ENCODE measurements around the gene TMEM72.

TMEM72 gene

GRCh38 chr10:44922796-44923545 is 11.8 kb downstream of the TMEM72 start:
- DNase-seq, result no peak
- Histone ChIP-seq H3K36me3 (ENCODE audit: control insufficient read depth in 4 of 4, insufficient read depth in 4 of 4, low read length in 3 of 4) (no peaks in the 10 kb centered on the region), H3K27me3 (replicated peaks in 2 of 5; ENCODE audit: control insufficient read depth in 4 of 5, insufficient read depth in 5 of 5, low read length in 4 of 5) (no peaks in the 10 kb centered on the region), H3K27ac (ENCODE audit: insufficient read depth in 1 of 2, low read depth in 1 of 2, low read length in 2 of 2, poor library complexity in 1 of 2, severe bottlenecking in 2 of 2) (no peak overlapping the region), H3K4me1 (ENCODE audit: control extremely low read depth in 1 of 4, control insufficient read depth in 4 of 4, insufficient read depth in 4 of 4, low read length in 3 of 4) (peaks cover 0 to 4% (median 0%) of the 10 kb centered on the region in 4 experiments), H3K4me3 (ENCODE audit: control insufficient read depth in 1 of 7, extremely low read depth in 1 of 7, insufficient read depth in 4 of 7, low read depth in 2 of 7, low read length in 6 of 7) (no peak overlapping the region), H3K9me3 (ENCODE audit: control extremely low read depth in 1 of 5, control insufficient read depth in 4 of 5, insufficient read depth in 2 of 5, low read depth in 1 of 5, low read length in 4 of 5) (peaks cover 0 to 2% (median 2%) of the 10 kb centered on the region in 5 experiments)
- WGBS (ENCODE audit: insufficient coverage), result 95% methylated on average over 6 of the region's 7 CpGs
- ChIA-PET CTCF (interaction anchor here (1.4 to 1.5 kb wide), 2 partner anchors 10 to 47 kb away, joined by 3 to 5 read pairs; no protein-coding TSS in a partner anchor), POLR2A (no interaction called here)

GRCh38 chr10:44923611-44924010 is 12.5 kb downstream of the TMEM72 start:
- no peak overlapping the region for H3K4me3 ChIP-seq (ENCODE audit: control insufficient read depth in 1 of 7, extremely low read depth in 1 of 7, insufficient read depth in 4 of 7, low read depth in 2 of 7, low read length in 6 of 7)
- no CpG with 5 or more reads among the region's 3 CpGs for WGBS (ENCODE audit: insufficient coverage)
- ChIA-PET POLR2A (no interaction called here), CTCF (interaction anchor here (1.4 to 1.5 kb wide), 2 partner anchors 9 to 48 kb away, joined by 3 to 5 read pairs; no protein-coding TSS in a partner anchor)
- no peaks in the 10 kb centered on the region for H3K36me3 ChIP-seq (ENCODE audit: control insufficient read depth in 4 of 4, insufficient read depth in 4 of 4, low read length in 3 of 4)
- H3K4me1 ChIP-seq (ENCODE audit: control extremely low read depth in 1 of 4, control insufficient read depth in 4 of 4, insufficient read depth in 4 of 4, low read length in 3 of 4), result peaks cover 0 to 4% (median 0%) of the 10 kb centered on the region in 4 experiments
- no peaks in the 10 kb centered on the region for H3K9me3 ChIP-seq (ENCODE audit: control extremely low read depth in 1 of 5, control insufficient read depth in 4 of 5, insufficient read depth in 2 of 5, low read depth in 1 of 5, low read length in 4 of 5)
- DNase-seq, result no peak
- no peak overlapping the region for H3K27ac ChIP-seq (ENCODE audit: insufficient read depth in 1 of 2, low read depth in 1 of 2, low read length in 2 of 2, poor library complexity in 1 of 2, severe bottlenecking in 2 of 2)
- H3K27me3 ChIP-seq (replicated peaks in 2 of 5; ENCODE audit: control insufficient read depth in 4 of 5, insufficient read depth in 5 of 5, low read length in 4 of 5), result no peaks in the 10 kb centered on the region

GRCh38 chr10:44924261-44925040 is 13.3 kb downstream of the TMEM72 start:
- Histone ChIP-seq H3K27ac (ENCODE audit: insufficient read depth in 1 of 2, low read depth in 1 of 2, low read length in 2 of 2, poor library complexity in 1 of 2, severe bottlenecking in 2 of 2) (no peak overlapping the region), H3K36me3 (ENCODE audit: control insufficient read depth in 4 of 4, insufficient read depth in 4 of 4, low read length in 3 of 4) (no peaks in the 10 kb centered on the region), H3K9me3 (ENCODE audit: control extremely low read depth in 1 of 5, control insufficient read depth in 4 of 5, insufficient read depth in 2 of 5, low read depth in 1 of 5, low read length in 4 of 5) (no peaks in the 10 kb centered on the region), H3K4me3 (ENCODE audit: control insufficient read depth in 1 of 7, extremely low read depth in 1 of 7, insufficient read depth in 4 of 7, low read depth in 2 of 7, low read length in 6 of 7) (no peak overlapping the region), H3K27me3 (replicated peaks in 2 of 5; ENCODE audit: control insufficient read depth in 4 of 5, insufficient read depth in 5 of 5, low read length in 4 of 5) (no peaks in the 10 kb centered on the region), H3K4me1 (ENCODE audit: control extremely low read depth in 1 of 4, control insufficient read depth in 4 of 4, insufficient read depth in 4 of 4, low read length in 3 of 4) (peaks cover 0 to 4% (median 0%) of the 10 kb centered on the region in 4 experiments)
- ChIA-PET POLR2A (no interaction called here), CTCF (interaction anchor here (0.8 to 1.8 kb wide), 11 partner anchors 10 to 310 kb away, joined by 3 to 6 read pairs (median 3); no protein-coding TSS in a partner anchor)
- no peak for DNase-seq
- WGBS (ENCODE audit: insufficient coverage), result 85% methylated on average over 19 of the region's 21 CpGs

- Histone ChIP-seq H3K9me3 (ENCODE audit: control extremely low read depth in 1 of 5, control insufficient read depth in 4 of 5, insufficient read depth in 2 of 5, low read depth in 1 of 5, low read length in 4 of 5) (no peaks in the 10 kb centered on the region), H3K4me3 (ENCODE audit: control insufficient read depth in 1 of 7, extremely low read depth in 1 of 7, insufficient read depth in 4 of 7, low read depth in 2 of 7, low read length in 6 of 7) (no peak overlapping the region), H3K4me1 (ENCODE audit: control extremely low read depth in 1 of 4, control insufficient read depth in 4 of 4, insufficient read depth in 4 of 4, low read length in 3 of 4) (peaks cover 0 to 4% (median 0%) of the 10 kb centered on the region in 4 experiments), H3K27ac (ENCODE audit: insufficient read depth in 1 of 2, low read depth in 1 of 2, low read length in 2 of 2, poor library complexity in 1 of 2, severe bottlenecking in 2 of 2) (no peak overlapping the region), H3K36me3 (ENCODE audit: control insufficient read depth in 4 of 4, insufficient read depth in 4 of 4, low read length in 3 of 4) (no peaks in the 10 kb centered on the region), H3K27me3 (replicated peaks in 2 of 5; ENCODE audit: control insufficient read depth in 4 of 5, insufficient read depth in 5 of 5, low read length in 4 of 5) (no peaks in the 10 kb centered on the region)
- CTCF ChIA-PET, result interaction anchor here (0.8 to 1.8 kb wide), 10 partner anchors 11 to 309 kb away, joined by 3 to 6 read pairs (median 3); no protein-coding TSS in a partner anchor
- DNase-seq, result peak; percentile 60 to 75 (median 73)
- POLR2A ChIA-PET, result no interaction called here
- 73% methylated on average over 6 of the region's 7 CpGs for WGBS (ENCODE audit: insufficient coverage)
Observed at GRCh38 chr10:44925224-44925623, 14.1 kb downstream of the TMEM72 start.

- H3K36me3 ChIP-seq (ENCODE audit: control insufficient read depth in 4 of 4, insufficient read depth in 4 of 4, low read length in 3 of 4), result no peaks in the 10 kb centered on the region
- H3K27me3 ChIP-seq (replicated peaks in 2 of 5; ENCODE audit: control insufficient read depth in 4 of 5, insufficient read depth in 5 of 5, low read length in 4 of 5), result no peaks in the 10 kb centered on the region
- no peak overlapping the region for H3K4me3 ChIP-seq (ENCODE audit: control insufficient read depth in 1 of 7, extremely low read depth in 1 of 7, insufficient read depth in 4 of 7, low read depth in 2 of 7, low read length in 6 of 7)
- whole genome bisulfite sequencing (ENCODE audit: insufficient coverage), result 96% methylated on average over 14 of the region's 16 CpGs
- ChIA-PET POLR2A (no interaction called here), CTCF (interaction anchor here (1.0 to 1.8 kb wide), 8 partner anchors 23 to 309 kb away, joined by 3 to 6 read pairs (median 4); partner anchors contain the start of gene DEPP1)
- peaks cover 0 to 4% (median 0%) of the 10 kb centered on the region in 4 experiments for H3K4me1 ChIP-seq (ENCODE audit: control extremely low read depth in 1 of 4, control insufficient read depth in 4 of 4, insufficient read depth in 4 of 4, low read length in 3 of 4)
- H3K27ac ChIP-seq (ENCODE audit: insufficient read depth in 1 of 2, low read depth in 1 of 2, low read length in 2 of 2, poor library complexity in 1 of 2, severe bottlenecking in 2 of 2), result no peak overlapping the region
- DNase-seq, result no peak
- no peaks in the 10 kb centered on the region for H3K9me3 ChIP-seq (ENCODE audit: control extremely low read depth in 1 of 5, control insufficient read depth in 4 of 5, insufficient read depth in 2 of 5, low read depth in 1 of 5, low read length in 4 of 5)
Observed at GRCh38 chr10:44925811-44926750, 14.9 kb downstream of the TMEM72 start.

- H3K27me3 ChIP-seq (replicated peaks in 2 of 5; ENCODE audit: control insufficient read depth in 4 of 5, insufficient read depth in 5 of 5, low read length in 4 of 5), result no peaks in the 10 kb centered on the region
- no peak overlapping the region for H3K4me3 ChIP-seq (ENCODE audit: control insufficient read depth in 1 of 7, extremely low read depth in 1 of 7, insufficient read depth in 4 of 7, low read depth in 2 of 7, low read length in 6 of 7)
- ChIA-PET POLR2A (no interaction called here), CTCF (interaction anchor here (1.1 to 1.5 kb wide), 2 partner anchors 41 to 52 kb away, joined by 3 to 4 read pairs; partner anchors contain the start of gene DEPP1)
- H3K36me3 ChIP-seq (ENCODE audit: control insufficient read depth in 4 of 4, insufficient read depth in 4 of 4, low read length in 3 of 4), result no peaks in the 10 kb centered on the region
- 81% methylated on average over 8 of the region's 10 CpGs for WGBS (ENCODE audit: insufficient coverage)
- H3K4me1 ChIP-seq (ENCODE audit: control extremely low read depth in 1 of 4, control insufficient read depth in 4 of 4, insufficient read depth in 4 of 4, low read length in 3 of 4), result peaks cover 0 to 4% (median 0%) of the 10 kb centered on the region in 4 experiments
- no peak overlapping the region for H3K27ac ChIP-seq (ENCODE audit: insufficient read depth in 1 of 2, low read depth in 1 of 2, low read length in 2 of 2, poor library complexity in 1 of 2, severe bottlenecking in 2 of 2)
- no peak for DNase-seq
- H3K9me3 ChIP-seq (ENCODE audit: control extremely low read depth in 1 of 5, control insufficient read depth in 4 of 5, insufficient read depth in 2 of 5, low read depth in 1 of 5, low read length in 4 of 5), result no peaks in the 10 kb centered on the region
Observed at GRCh38 chr10:44926751-44927351, 15.7 kb downstream of the TMEM72 start.
